Small intestine (tissue), 7 donors: ENCODE measurements around the gene MRC2. TPM values are rescaled to one million over a fixed set of nuclear protein-coding genes. Genes with fewer than 3 reads are reported as not detected.

Source experiments
- DNase-seq, 2 donors: peaks; one replicate each; pipeline versions ENCODE4 v3.0.0 to v3.0.0-alpha.2; 2013
- FAIRE-seq: peaks from 2 replicates; lab custom pipeline; 2012; peaks lifted over from hg19 to GRCh38; lab: Jason Lieb, UNC
- H3K27ac ChIP-seq, 3 donors: one replicate each; pipeline ENCODE4 v1.5.1; 2013; ENCODE audit warnings: low read length in 2 of 3, mild to moderate bottlenecking in 2 of 3, control low read depth in 1 of 3, inconsistent platforms in 1 of 3, low read depth in 1 of 3, moderate library complexity in 1 of 3
- H3K27me3 ChIP-seq, 3 donors: one replicate each; pipeline ENCODE4 v1.6.1; 2013; ENCODE audit warnings: low read length in 3 of 3, inconsistent platforms in 1 of 3; ENCODE audit not compliant: control insufficient read depth in 3 of 3, insufficient read depth in 3 of 3
- H3K36me3 ChIP-seq, 3 donors: one replicate each; pipeline ENCODE4 v1.6.1; 2013; ENCODE audit warnings: low read length in 3 of 3, inconsistent platforms in 1 of 3, low read depth in 1 of 3, mild to moderate bottlenecking in 1 of 3, moderate library complexity in 1 of 3; ENCODE audit not compliant: control insufficient read depth in 3 of 3, insufficient read depth in 2 of 3
- H3K4me1 ChIP-seq, 3 donors: one replicate each; pipeline ENCODE4 v1.6.1; 2013; ENCODE audit warnings: low read length in 2 of 3, inconsistent platforms in 1 of 3, low read depth in 1 of 3, mild to moderate bottlenecking in 1 of 3, moderate library complexity in 1 of 3; ENCODE audit not compliant: control insufficient read depth in 3 of 3, insufficient read depth in 2 of 3
- H3K4me3 ChIP-seq, 3 donors: one replicate each; pipeline ENCODE4 v1.5.1; 2013; ENCODE audit warnings: low read length in 3 of 3, control low read depth in 1 of 3, inconsistent platforms in 1 of 3, low read depth in 1 of 3, mild to moderate bottlenecking in 1 of 3, moderate library complexity in 1 of 3
- H3K9me3 ChIP-seq, 2 donors: one replicate each; pipeline ENCODE4 v1.6.1; 2013; ENCODE audit warnings: low read depth in 1 of 2, low read length in 1 of 2; ENCODE audit not compliant: control insufficient read depth in 2 of 2, insufficient read depth in 1 of 2
- WGBS, 3 donors: extraction: QIAGEN DNeasy Blood & Tissue Kit; methylation state at CpG; one replicate each; pipeline ENCODE4 v1.1.7; 2013; 5-methylcytosine and 5-hydroxymethylcytosine counted together
- polyA plus RNA-seq, 4 donors: library from polyadenylated mRNA; stranded (reverse) in 3 of 4; unstranded in 1 of 4; fragments of 200-250 nt in 3 of 4; fragments of 120-200 nt in 1 of 4; gene quantifications; one replicate each; pipeline versions ENCODE4 v1.2.1 to v1.2.3, GENCODE V29; 2013
- donor health status: healthy with polysubstance abuse.
- donor health status: control.
- donor health status: control.
- donor health status: Bipolar disorder and iron deficiency.
- donor health status: healthy.

MRC2 gene
- polyA plus RNA-seq, 4 donors, result 0.67 to 11.6 (median 4.5) TPM

DNA sequence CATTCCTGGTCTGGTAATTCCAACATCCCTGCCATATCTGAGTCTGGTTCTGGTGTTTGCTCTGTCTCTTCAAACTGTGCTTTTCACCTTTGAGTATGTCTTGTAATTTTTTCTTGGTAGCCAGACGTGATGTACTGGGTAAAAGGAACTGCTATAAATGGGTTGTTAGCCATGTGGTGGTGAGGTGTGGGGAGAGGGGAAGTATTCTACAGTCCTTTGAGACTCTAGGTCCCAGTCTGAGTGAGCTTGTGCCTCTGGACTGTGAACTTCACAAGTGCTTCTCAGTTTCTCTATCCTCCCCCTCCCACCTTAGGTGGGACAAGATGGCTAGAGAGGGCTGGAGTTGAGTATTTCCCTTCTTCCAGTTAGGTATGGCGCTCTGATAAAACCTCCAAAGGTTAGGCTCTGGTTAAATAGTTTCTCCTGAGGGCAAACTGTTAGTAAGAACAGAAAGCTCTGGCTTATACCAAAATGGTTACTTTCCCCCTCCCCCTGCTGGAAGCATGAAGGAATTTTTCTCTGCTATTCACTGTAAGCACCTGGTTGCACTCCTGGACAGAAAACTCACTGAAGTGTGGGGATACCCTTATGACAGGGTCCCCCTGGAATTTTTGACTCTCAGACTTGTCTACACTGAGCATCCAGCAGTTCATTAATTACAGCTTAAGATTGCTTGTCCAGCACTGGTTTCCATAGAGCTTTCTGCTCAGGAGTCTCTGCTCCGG, 92.8 kb downstream of the MRC2 start:
- FAIRE-seq (no peak), DNase-seq (no peak)
- Histone ChIP-seq H3K27me3 (no peaks in the 10 kb centered on the region), H3K9me3 (no peaks in the 10 kb centered on the region), H3K4me1 (no peaks in the 10 kb centered on the region), H3K27ac (no peak overlapping the region), H3K4me3 (no peak overlapping the region), H3K36me3 (no peaks in the 10 kb centered on the region)
- WGBS, 3 donors, result 78 to 88% (median 80%) methylated on average over 3 of the region's 3 CpGs

DNA sequence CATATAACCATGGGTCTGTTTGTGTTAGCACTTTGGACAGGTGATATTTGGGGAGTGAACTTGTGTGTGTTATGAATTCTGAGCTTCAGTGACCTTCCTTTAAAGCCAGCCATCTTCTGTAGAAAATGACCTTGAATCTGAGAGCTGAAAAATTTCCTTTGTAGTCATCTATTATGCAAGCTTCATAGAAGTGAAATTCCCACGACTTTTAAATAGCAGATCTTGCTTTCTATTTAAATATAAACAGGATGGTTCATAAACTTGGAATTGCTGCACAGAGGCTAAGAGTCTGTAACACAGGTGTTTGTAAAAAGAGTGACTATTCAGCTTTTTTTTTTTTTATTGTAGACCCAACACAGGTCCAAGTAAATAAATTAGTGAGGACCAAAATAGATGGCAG, 95.2 kb downstream of the MRC2 start:
- DNase-seq (no peak), FAIRE-seq (no peak)
- 21 to 28% (median 26%) methylated on average over 1 of the region's 1 CpG for WGBS, 3 donors
- Histone ChIP-seq H3K4me3 (no peak overlapping the region), H3K4me1 (no peaks in the 10 kb centered on the region), H3K27me3 (no peaks in the 10 kb centered on the region), H3K36me3 (no peaks in the 10 kb centered on the region), H3K27ac (no peak overlapping the region), H3K9me3 (no peaks in the 10 kb centered on the region)

GRCh38 chr17:62723842-62724241, 96.4 kb downstream of the MRC2 start:
- WGBS, 3 donors, result 43 to 77% (median 59%) methylated on average over 7 of the region's 7 CpGs
- Histone ChIP-seq H3K4me3 (no peak overlapping the region), H3K27me3 (peaks cover 0 to 3% (median 0%) of the 10 kb centered on the region in 3 donors), H3K4me1 (no peaks in the 10 kb centered on the region), H3K9me3 (no peaks in the 10 kb centered on the region), H3K36me3 (no peaks in the 10 kb centered on the region), H3K27ac (no peak overlapping the region)
- FAIRE-seq (no peak), DNase-seq (no peak)

- DNase-seq (peak in 1 of 2 donors; percentile 49), FAIRE-seq (no peak)
- H3K9me3 ChIP-seq, result no peaks in the 10 kb centered on the region
- WGBS, 3 donors, result 44 to 51% (median 48%) methylated on average over 16 of the region's 16 CpGs
- no peaks in the 10 kb centered on the region for H3K36me3 ChIP-seq
- no peaks in the 10 kb centered on the region for H3K4me1 ChIP-seq
- H3K27me3 ChIP-seq, result peaks cover 0 to 3% (median 0%) of the 10 kb centered on the region in 3 donors
- H3K27ac ChIP-seq, result peak overlapping the region in 2 of 3 donors; percentile 53 to 55
- H3K4me3 ChIP-seq, result no peak overlapping the region
These were observed 97.1 kb downstream of the MRC2 start for GRCh38 chr17:62724398-62725146.

DNA sequence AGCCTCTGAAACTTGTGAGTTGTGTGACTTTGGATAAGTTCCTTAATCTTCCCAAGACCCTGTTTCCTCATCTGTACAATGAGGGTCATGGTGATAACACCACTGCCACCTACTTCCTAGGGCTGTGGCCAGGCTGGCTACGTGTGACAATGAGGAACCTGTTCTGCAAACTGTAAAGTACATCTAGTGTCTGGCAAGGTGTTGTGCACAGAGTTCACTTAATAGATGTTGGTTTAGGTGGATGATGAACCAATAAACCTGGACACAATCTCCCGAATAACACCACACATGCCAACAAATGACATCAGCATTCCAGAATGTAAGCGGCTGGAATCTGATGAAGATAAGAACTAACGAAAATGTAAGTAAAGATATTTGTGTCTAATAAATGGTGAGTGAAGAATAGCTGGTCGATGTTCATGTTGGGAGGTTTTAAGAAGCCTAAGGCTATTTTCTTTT, 98.3 kb downstream of the MRC2 start:
- DNase-seq, result peak in 1 of 2 donors; percentile 19
- 18 to 42% (median 37%) methylated on average over 5 of the region's 5 CpGs for WGBS, 3 donors

GRCh38 chr17:62727916-62728672, 100.6 kb downstream of the MRC2 start:
- Histone ChIP-seq H3K4me3 (no peak overlapping the region), H3K27ac (no peak overlapping the region), H3K36me3 (no peaks in the 10 kb centered on the region), H3K9me3 (no peaks in the 10 kb centered on the region), H3K4me1 (no peaks in the 10 kb centered on the region), H3K27me3 (peaks cover 0 to 3% (median 0%) of the 10 kb centered on the region in 3 donors)
- 71 to 72% (median 71%) methylated on average over 6 of the region's 6 CpGs for WGBS, 3 donors
- FAIRE-seq, result no peak
- DNase-seq, result no peak

More for the DNA sequence above, 98.3 kb downstream of the MRC2 start:
- Histone ChIP-seq H3K4me3 (no peak overlapping the region), H3K36me3 (no peaks in the 10 kb centered on the region), H3K9me3 (no peaks in the 10 kb centered on the region), H3K27me3 (peaks cover 0 to 3% (median 0%) of the 10 kb centered on the region in 3 donors), H3K4me1 (no peaks in the 10 kb centered on the region), H3K27ac (no peak overlapping the region)
- no peak for FAIRE-seq

DNA sequence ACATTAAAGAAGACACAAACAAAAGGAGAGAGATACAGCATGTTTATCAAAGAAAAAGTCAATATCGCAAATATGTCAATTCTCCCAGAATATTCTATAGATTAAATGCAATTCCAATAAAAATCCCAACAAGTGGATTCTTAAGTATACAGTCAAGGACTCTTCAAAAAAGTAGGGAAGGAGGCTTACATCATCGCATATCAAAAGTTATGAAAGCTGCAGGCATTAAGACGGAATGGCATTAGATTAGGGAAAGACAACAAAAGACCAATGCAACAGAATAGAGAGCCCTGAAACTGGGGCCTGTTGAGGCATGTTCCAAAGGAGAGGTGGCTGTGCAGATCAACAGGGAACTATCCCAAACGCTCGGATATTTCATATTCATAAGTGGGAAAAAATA, 104.7 kb downstream of the MRC2 start:
- Histone ChIP-seq H3K36me3 (no peaks in the 10 kb centered on the region), H3K4me1 (no peaks in the 10 kb centered on the region), H3K4me3 (no peak overlapping the region), H3K9me3 (no peaks in the 10 kb centered on the region), H3K27ac (no peak overlapping the region), H3K27me3 (peaks cover 0 to 3% (median 0%) of the 10 kb centered on the region in 3 donors)
- no peak for FAIRE-seq
- DNase-seq, result no peak
- 79 to 89% (median 80%) methylated on average over 5 of the region's 5 CpGs for WGBS, 3 donors

GRCh38 chr17:62735044-62735651, 107.7 kb downstream of the MRC2 start:
- no peak for FAIRE-seq
- Histone ChIP-seq H3K9me3 (no peaks in the 10 kb centered on the region), H3K4me3 (no peak overlapping the region), H3K27me3 (no peaks in the 10 kb centered on the region), H3K4me1 (no peaks in the 10 kb centered on the region), H3K36me3 (no peaks in the 10 kb centered on the region), H3K27ac (no peak overlapping the region)
- no peak for DNase-seq
- WGBS, 3 donors, result 66 to 73% (median 72%) methylated on average over 7 of the region's 7 CpGs
